Measurements from ENCODE around the gene CHD9NB.
A peak's percentile ranks its signal among the peaks of the same experiment; 100 is the strongest.

GRCh38 chr16:53022374-53022773, 30.3 kb downstream of the CHD9NB start:
- TF ChIP-seq POLR2AphosphoS5 (IDR thresholded peaks at IDR 0.05) (no peak), CTCF (IDR thresholded peaks at IDR 0.05) (peak in 3 of 6 experiments; percentile 43 to 45 (median 43)), POLR2A (IDR thresholded peaks at IDR 0.05) (no peak)
